Neutrophil (primary cell): ENCODE measurements around the gene ATP5F1E.

Experiments used
- H3K27ac ChIP-seq: fragments of 200-600 bp; sonication (generic); 2 replicates; pipeline ENCODE4 v1.5.1; 2016; ENCODE audit warnings: mild to moderate bottlenecking, moderate library complexity
- H3K27me3 ChIP-seq: fragments of 200-600 bp; sonication (generic); 2 replicates; pipeline ENCODE4 v1.6.0; 2016; ENCODE audit warnings: mild to moderate bottlenecking
- H3K36me3 ChIP-seq: fragments of 200-600 bp; sonication (generic); 2 replicates; pipeline ENCODE4 v1.5.1; 2017
- H3K4me1 ChIP-seq, 2 experiments: fragments of 200-600 bp in 1 of 2; sonication (generic) in 1 of 2; 1 replicate in 1 of 2; 2 replicates in 1 of 2; pipeline versions ENCODE4 v1.5.1 to v1.6.1; 2013 to 2016; ENCODE audit warnings: low read depth in 1 of 2, low read length in 1 of 2, mild to moderate bottlenecking in 1 of 2, moderate library complexity in 1 of 2; ENCODE audit not compliant: control insufficient read depth in 1 of 2, insufficient read depth in 1 of 2
- H3K4me3 ChIP-seq, 2 experiments: fragments of 200-600 bp in 1 of 2; sonication (generic) in 1 of 2; 1 replicate in 1 of 2; 2 replicates in 1 of 2; pipeline ENCODE4 v1.5.1; 2013 to 2016; ENCODE audit warnings: low read depth in 1 of 2, low read length in 1 of 2, mild to moderate bottlenecking in 1 of 2, moderate library complexity in 1 of 2
- H3K9me3 ChIP-seq: fragments of 200-600 bp; sonication (generic); 2 replicates; pipeline ENCODE4 v1.5.1; 2016
- TF ChIP-seq, protein P1 (sequence below): fragments of 200-600 bp; sonication (generic); IDR thresholded peaks from 2 replicates; pipeline ENCODE4 v1.5.1; 2016; ENCODE audit warnings: antibody characterized with exemption

ATP5F1E gene

GRCh38 chr20:59010995-59011873 is 20.9 kb downstream of the ATP5F1E start:
- Histone ChIP-seq H3K4me3 (no peak overlapping the region), H3K27me3 (peaks cover 24% of the 10 kb centered on the region), H3K27ac (no peak overlapping the region), H3K36me3 (no peaks in the 10 kb centered on the region), H3K9me3 (no peaks in the 10 kb centered on the region), H3K4me1 (peaks cover 14 to 20% of the 10 kb centered on the region in 2 experiments)
- TF ChIP-seq, protein P1, sequence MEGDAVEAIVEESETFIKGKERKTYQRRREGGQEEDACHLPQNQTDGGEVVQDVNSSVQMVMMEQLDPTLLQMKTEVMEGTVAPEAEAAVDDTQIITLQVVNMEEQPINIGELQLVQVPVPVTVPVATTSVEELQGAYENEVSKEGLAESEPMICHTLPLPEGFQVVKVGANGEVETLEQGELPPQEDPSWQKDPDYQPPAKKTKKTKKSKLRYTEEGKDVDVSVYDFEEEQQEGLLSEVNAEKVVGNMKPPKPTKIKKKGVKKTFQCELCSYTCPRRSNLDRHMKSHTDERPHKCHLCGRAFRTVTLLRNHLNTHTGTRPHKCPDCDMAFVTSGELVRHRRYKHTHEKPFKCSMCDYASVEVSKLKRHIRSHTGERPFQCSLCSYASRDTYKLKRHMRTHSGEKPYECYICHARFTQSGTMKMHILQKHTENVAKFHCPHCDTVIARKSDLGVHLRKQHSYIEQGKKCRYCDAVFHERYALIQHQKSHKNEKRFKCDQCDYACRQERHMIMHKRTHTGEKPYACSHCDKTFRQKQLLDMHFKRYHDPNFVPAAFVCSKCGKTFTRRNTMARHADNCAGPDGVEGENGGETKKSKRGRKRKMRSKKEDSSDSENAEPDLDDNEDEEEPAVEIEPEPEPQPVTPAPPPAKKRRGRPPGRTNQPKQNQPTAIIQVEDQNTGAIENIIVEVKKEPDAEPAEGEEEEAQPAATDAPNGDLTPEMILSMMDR, result no peak

GRCh38 chr20:59010321-59010994 is 21.7 kb downstream of the ATP5F1E start:
- no peaks in the 10 kb centered on the region for H3K36me3 ChIP-seq
- peaks cover 24% of the 10 kb centered on the region for H3K27me3 ChIP-seq
- peaks cover 20 to 27% of the 10 kb centered on the region in 2 experiments for H3K4me1 ChIP-seq
- no peaks in the 10 kb centered on the region for H3K9me3 ChIP-seq
- no peak overlapping the region for H3K27ac ChIP-seq
- H3K4me3 ChIP-seq, result no peak overlapping the region
- TF ChIP-seq, protein P1, result no peak

GRCh38 chr20:59008715-59009336 is 23.3 kb downstream of the ATP5F1E start:
- peak overlapping the region; percentile 97 for H3K27ac ChIP-seq
- no peaks in the 10 kb centered on the region for H3K9me3 ChIP-seq
- no peak overlapping the region for H3K4me3 ChIP-seq
- H3K36me3 ChIP-seq, result peaks cover 5% of the 10 kb centered on the region
- peaks cover 37 to 44% of the 10 kb centered on the region in 2 experiments for H3K4me1 ChIP-seq
- peaks cover 11% of the 10 kb centered on the region for H3K27me3 ChIP-seq
- TF ChIP-seq, protein P1, result no peak

GRCh38 chr20:59007665-59008511 is 24.2 kb downstream of the ATP5F1E start:
- TF ChIP-seq, protein P1, result no peak
- Histone ChIP-seq H3K4me3 (peak overlapping the region; percentile 86 to 88), H3K27ac (peak overlapping the region; percentile 97), H3K9me3 (no peaks in the 10 kb centered on the region), H3K36me3 (peaks cover 15% of the 10 kb centered on the region), H3K27me3 (peaks cover 2% of the 10 kb centered on the region), H3K4me1 (peaks cover 46 to 53% of the 10 kb centered on the region in 2 experiments)
